GM12873 (cell line): ENCODE results near the gene HJURP.

Experiments
- CTCF ChIP-seq: IDR thresholded peaks from 2 replicates; pipeline ENCODE4 v1.5.1; 2012; ENCODE audit warnings: low read depth, mild to moderate bottlenecking, moderate library complexity, low read length, control low read depth; ENCODE audit not compliant: insufficient read depth; ENCODE audit errors: missing control alignments

Gene HJURP

GRCh38 chr2:233854241-233854981 is at the start of gene HJURP:
Gene HJURP (minus strand): TSS chr2:233854535. CDS start chr2:233854500, 35 bp downstream.
- TF ChIP-seq CTCF: no peak

- TF ChIP-seq CTCF: no peak
Measured at GRCh38 chr2:233901884-233902283, 47.5 kb upstream of the HJURP start.

GRCh38 chr2:233901367-233901766 is 47.0 kb upstream of the HJURP start:
- no peak for TF ChIP-seq CTCF

GRCh38 chr2:233892793-233893192 is 38.5 kb upstream of the HJURP start:
- TF ChIP-seq CTCF: no peak

GRCh38 chr2:233882353-233882752 is 28.0 kb upstream of the HJURP start:
- TF ChIP-seq CTCF: no peak

GRCh38 chr2:233871432-233871831 is 17.1 kb upstream of the HJURP start:
- no peak for TF ChIP-seq CTCF

- no peak for TF ChIP-seq CTCF
Measured at GRCh38 chr2:233867993-233868532, 13.7 kb upstream of the HJURP start, which contains the start of gene MSL3B. Gene MSL3B (minus strand): TSS chr2:233868386.
